ENCODE data around the gene HIVEP3. TPM values are rescaled to one million over a fixed set of nuclear protein-coding genes. Genes with fewer than 3 reads are reported as not detected.
A peak's percentile ranks its signal among the peaks of the same experiment; 100 is the strongest.

The HIVEP3 gene
- total RNA-seq, 1 donor from 2014 or later, result 11.6 TPM

- no peak overlapping the region for H3K27ac ChIP-seq
These were observed 380.9 kb downstream of the HIVEP3 start for GRCh38 chr1:41537788-41538351.

GRCh38 chr1:41537251-41537650, 381.5 kb downstream of the HIVEP3 start:
- no peaks in the 10 kb centered on the region for H3K9me3 ChIP-seq
- intact Hi-C loops (cut with DNase I), result no loop called here
- TF ChIP-seq, protein P1, sequence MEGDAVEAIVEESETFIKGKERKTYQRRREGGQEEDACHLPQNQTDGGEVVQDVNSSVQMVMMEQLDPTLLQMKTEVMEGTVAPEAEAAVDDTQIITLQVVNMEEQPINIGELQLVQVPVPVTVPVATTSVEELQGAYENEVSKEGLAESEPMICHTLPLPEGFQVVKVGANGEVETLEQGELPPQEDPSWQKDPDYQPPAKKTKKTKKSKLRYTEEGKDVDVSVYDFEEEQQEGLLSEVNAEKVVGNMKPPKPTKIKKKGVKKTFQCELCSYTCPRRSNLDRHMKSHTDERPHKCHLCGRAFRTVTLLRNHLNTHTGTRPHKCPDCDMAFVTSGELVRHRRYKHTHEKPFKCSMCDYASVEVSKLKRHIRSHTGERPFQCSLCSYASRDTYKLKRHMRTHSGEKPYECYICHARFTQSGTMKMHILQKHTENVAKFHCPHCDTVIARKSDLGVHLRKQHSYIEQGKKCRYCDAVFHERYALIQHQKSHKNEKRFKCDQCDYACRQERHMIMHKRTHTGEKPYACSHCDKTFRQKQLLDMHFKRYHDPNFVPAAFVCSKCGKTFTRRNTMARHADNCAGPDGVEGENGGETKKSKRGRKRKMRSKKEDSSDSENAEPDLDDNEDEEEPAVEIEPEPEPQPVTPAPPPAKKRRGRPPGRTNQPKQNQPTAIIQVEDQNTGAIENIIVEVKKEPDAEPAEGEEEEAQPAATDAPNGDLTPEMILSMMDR (IDR thresholded peaks at IDR 0.05), result no peak
- ATAC-seq (no peak), DNase-seq (peak; percentile 24)
- no peaks in the 10 kb centered on the region for H3K36me3 ChIP-seq
- H3K4me1 ChIP-seq, result peaks cover 11% of the 10 kb centered on the region
- no peak overlapping the region for H3K4me3 ChIP-seq
- no peak overlapping the region for H3K27ac ChIP-seq
- H3K27me3 ChIP-seq (ENCODE audit: low read depth), result no peaks in the 10 kb centered on the region

More at GRCh38 chr1:41537788-41538351, 380.9 kb downstream of the HIVEP3 start:
- no peaks in the 10 kb centered on the region for H3K36me3 ChIP-seq
- H3K9me3 ChIP-seq, result no peaks in the 10 kb centered on the region
- H3K27me3 ChIP-seq (ENCODE audit: low read depth), result no peaks in the 10 kb centered on the region
- TF ChIP-seq, protein P1 (IDR thresholded peaks at IDR 0.05), result no peak
- ATAC-seq, result peak; percentile 10 to 28
- H3K4me1 ChIP-seq, result peaks cover 11% of the 10 kb centered on the region
- intact Hi-C loops (cut with DNase I), result no loop called here
- no peak overlapping the region for H3K4me3 ChIP-seq
- DNase-seq, result peak; percentile 50

GRCh38 chr1:41536361-41536802, 382.3 kb downstream of the HIVEP3 start:
- H3K4me1 ChIP-seq, result peaks cover 11% of the 10 kb centered on the region
- H3K36me3 ChIP-seq, result no peaks in the 10 kb centered on the region
- no peak overlapping the region for H3K4me3 ChIP-seq
- DNase-seq, result peak; percentile 7
- TF ChIP-seq, protein P1 (IDR thresholded peaks at IDR 0.05), result no peak
- H3K9me3 ChIP-seq, result no peaks in the 10 kb centered on the region
- no peak for ATAC-seq
- no peak overlapping the region for H3K27ac ChIP-seq
- intact Hi-C loops (cut with DNase I), result no loop called here
- H3K27me3 ChIP-seq (ENCODE audit: low read depth), result no peaks in the 10 kb centered on the region

DNA sequence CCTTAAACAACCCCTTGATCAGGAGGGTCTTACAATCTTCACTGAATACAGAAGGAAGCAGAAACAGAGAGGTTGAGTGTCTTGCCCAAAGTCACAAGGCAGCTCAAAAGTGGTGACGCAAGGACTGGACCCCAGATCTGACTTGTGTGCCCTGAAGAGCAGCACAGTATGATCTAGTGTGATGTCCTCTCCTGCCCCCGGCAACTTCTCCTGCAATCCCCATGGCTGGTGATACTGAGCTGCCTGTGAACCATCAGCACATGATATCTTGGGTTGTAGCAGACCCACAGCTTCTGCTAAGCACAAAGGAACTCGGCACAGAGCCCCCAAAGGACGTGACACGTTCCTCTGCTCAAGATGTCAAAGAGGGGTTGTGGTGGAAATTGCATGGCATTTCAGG, 383.0 kb downstream of the HIVEP3 start:
- Histone ChIP-seq H3K4me1 (peaks cover 11% of the 10 kb centered on the region), H3K4me3 (no peak overlapping the region), H3K9me3 (no peaks in the 10 kb centered on the region), H3K27ac (no peak overlapping the region), H3K36me3 (no peaks in the 10 kb centered on the region), H3K27me3 (ENCODE audit: low read depth) (no peaks in the 10 kb centered on the region)
- TF ChIP-seq, protein P1 (IDR thresholded peaks at IDR 0.05), result no peak
- ATAC-seq, result no peak
- no peak for DNase-seq
- intact Hi-C loops (cut with DNase I), result no loop called here

DNA sequence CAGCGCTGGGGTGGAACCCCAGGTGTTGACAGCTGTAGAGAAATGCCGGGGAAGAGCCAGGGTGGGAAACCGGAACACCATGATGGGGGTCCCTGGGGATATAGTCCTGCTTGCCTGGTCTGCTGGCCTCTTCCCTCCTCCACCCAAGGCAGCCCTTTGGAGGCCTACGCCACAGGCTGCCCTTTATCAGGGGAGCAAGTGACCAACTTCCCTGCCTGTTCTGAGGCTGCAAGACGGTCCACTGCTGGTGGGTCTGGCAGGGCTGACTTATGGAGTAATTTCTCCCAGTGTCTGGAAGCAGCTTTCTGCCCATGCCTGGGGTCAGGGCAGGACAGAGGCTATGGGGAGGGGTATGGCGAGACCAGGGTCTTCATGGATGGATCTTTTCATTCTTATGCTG, 383.4 kb downstream of the HIVEP3 start:
- TF ChIP-seq, protein P1 (IDR thresholded peaks at IDR 0.05), result no peak
- peaks cover 11% of the 10 kb centered on the region for H3K4me1 ChIP-seq

More for the DNA sequence above, 383.4 kb downstream of the HIVEP3 start:
- no peaks in the 10 kb centered on the region for H3K27me3 ChIP-seq (ENCODE audit: low read depth)
- H3K4me3 ChIP-seq, result no peak overlapping the region
- H3K36me3 ChIP-seq, result no peaks in the 10 kb centered on the region
- intact Hi-C loops (cut with DNase I), result no loop called here
- DNase-seq (peak; percentile 31), ATAC-seq (no peak)
- no peaks in the 10 kb centered on the region for H3K9me3 ChIP-seq
- H3K27ac ChIP-seq, result no peak overlapping the region
